Measurements from ENCODE around the gene GRIA1.

- TF ChIP-seq CTCF (IDR thresholded peaks at IDR 0.05; ENCODE audit: low read length) (no peak), EZH2 (optimal IDR thresholded peaks at IDR 0.05; ENCODE audit: low read depth, low read length) (no peak)
Observed at GRCh38 chr5:153829510-153830065, 339.1 kb downstream of the GRIA1 start.

Measured in MM.1S (cell line).